ENCODE results near the gene MET. TPM values are rescaled to one million over a fixed set of nuclear protein-coding genes. Genes with fewer than 3 reads are reported as not detected.

The MET gene
- total and polyA plus RNA-seq, 2 of the 13 experiments (the other 11 are each of a cell fraction or from before 2014, with no cell fraction given): 21.8 to 31.5 TPM

DNA sequence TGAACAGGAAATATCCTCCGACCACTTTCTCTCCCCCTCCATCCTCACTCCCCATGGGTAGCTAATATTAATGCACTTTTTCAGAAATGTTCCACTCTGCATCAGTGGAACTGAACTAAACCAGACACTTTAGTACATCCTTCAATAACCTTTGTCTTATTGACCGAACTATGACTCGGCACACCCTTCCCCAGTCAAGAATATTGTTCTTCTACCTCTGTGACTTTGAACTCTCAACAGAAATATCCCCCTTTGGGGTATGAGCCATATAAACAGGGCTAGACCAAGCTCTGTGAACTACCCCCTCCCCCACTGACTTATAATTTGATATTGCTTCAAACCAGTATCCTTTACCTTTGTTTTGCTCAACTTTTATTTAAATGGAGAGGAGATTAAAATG lies 132.5 kb downstream of the MET start:
- peak overlapping the region; percentile 75 for H3K27ac ChIP-seq (ENCODE audit: extremely low read length, insufficient read depth, low read length)
- TF ChIP-seq ZNF776 (CRISPR knock-in tag; IDR thresholded peaks at IDR 0.05) (no peak), HNF4A (CRISPR knock-in tag; IDR thresholded peaks at IDR 0.05) (peak; percentile 43; the same call in 1 of the 2 replicates), RXRB (CRISPR knock-in tag; IDR thresholded peaks at IDR 0.05; ENCODE audit: borderline replicate concordance) (peak; percentile 21; the same call in 1 of the 2 replicates), ZNF468 (CRISPR knock-in tag; IDR thresholded peaks at IDR 0.05) (no peak), HMG20B (CRISPR knock-in tag; conservative IDR thresholded peaks at IDR 0.05) (no peak), PPARG (CRISPR knock-in tag; conservative IDR thresholded peaks at IDR 0.05) (peak; percentile 55), KMT2B (CRISPR knock-in tag; IDR thresholded peaks at IDR 0.05) (no peak), ZEB1 (IDR thresholded peaks at IDR 0.05; ENCODE audit: insufficient replicate concordance, low read depth) (no peak), SALL1 (CRISPR knock-in tag; IDR thresholded peaks at IDR 0.05) (no peak), ZBTB42 (CRISPR knock-in tag; IDR thresholded peaks at IDR 0.05) (no peak), ZNF33A (CRISPR knock-in tag; IDR thresholded peaks at IDR 0.05; ENCODE audit: borderline replicate concordance) (no peak), ATF1 (CRISPR knock-in tag; IDR thresholded peaks at IDR 0.05) (no peak), ZNF317 (CRISPR knock-in tag; IDR thresholded peaks at IDR 0.05) (no peak), HOXD1 (CRISPR knock-in tag; IDR thresholded peaks at IDR 0.05) (no peak), ZFP36L2 (CRISPR knock-in tag; IDR thresholded peaks at IDR 0.05) (no peak)
- TF ChIP-seq, protein P1, sequence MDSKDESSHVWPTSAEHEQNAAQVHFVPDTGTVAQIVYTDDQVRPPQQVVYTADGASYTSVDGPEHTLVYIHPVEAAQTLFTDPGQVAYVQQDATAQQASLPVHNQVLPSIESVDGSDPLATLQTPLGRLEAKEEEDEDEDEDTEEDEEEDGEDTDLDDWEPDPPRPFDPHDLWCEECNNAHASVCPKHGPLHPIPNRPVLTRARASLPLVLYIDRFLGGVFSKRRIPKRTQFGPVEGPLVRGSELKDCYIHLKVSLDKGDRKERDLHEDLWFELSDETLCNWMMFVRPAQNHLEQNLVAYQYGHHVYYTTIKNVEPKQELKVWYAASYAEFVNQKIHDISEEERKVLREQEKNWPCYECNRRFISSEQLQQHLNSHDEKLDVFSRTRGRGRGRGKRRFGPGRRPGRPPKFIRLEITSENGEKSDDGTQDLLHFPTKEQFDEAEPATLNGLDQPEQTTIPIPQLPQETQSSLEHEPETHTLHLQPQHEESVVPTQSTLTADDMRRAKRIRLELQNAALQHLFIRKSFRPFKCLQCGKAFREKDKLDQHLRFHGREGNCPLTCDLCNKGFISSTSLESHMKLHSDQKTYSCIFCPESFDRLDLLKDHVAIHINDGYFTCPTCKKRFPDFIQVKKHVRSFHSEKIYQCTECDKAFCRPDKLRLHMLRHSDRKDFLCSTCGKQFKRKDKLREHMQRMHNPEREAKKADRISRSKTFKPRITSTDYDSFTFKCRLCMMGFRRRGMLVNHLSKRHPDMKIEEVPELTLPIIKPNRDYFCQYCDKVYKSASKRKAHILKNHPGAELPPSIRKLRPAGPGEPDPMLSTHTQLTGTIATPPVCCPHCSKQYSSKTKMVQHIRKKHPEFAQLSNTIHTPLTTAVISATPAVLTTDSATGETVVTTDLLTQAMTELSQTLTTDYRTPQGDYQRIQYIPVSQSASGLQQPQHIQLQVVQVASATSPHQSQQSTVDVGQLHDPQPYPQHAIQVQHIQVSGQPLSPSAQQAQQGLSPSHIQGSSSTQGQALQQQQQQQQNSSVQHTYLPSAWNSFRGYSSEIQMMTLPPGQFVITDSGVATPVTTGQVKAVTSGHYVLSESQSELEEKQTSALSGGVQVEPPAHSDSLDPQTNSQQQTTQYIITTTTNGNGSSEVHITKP (CRISPR knock-in tag; IDR thresholded peaks at IDR 0.05; ENCODE audit: low read depth): no peak
- TF ChIP-seq, protein P2, sequence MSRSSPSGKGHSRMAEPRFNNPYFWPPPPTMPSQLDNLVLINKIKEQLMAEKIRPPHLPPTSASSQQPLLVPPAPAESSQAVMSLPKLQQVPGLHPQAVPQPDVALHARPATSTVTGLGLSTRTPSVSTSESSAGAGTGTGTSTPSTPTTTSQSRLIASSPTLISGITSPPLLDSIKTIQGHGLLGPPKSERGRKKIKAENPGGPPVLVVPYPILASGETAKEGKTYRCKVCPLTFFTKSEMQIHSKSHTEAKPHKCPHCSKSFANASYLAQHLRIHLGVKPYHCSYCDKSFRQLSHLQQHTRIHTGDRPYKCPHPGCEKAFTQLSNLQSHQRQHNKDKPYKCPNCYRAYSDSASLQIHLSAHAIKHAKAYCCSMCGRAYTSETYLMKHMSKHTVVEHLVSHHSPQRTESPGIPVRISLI (CRISPR knock-in tag; IDR thresholded peaks at IDR 0.05; ENCODE audit: borderline replicate concordance): no peak
- TF ChIP-seq, protein P3, sequence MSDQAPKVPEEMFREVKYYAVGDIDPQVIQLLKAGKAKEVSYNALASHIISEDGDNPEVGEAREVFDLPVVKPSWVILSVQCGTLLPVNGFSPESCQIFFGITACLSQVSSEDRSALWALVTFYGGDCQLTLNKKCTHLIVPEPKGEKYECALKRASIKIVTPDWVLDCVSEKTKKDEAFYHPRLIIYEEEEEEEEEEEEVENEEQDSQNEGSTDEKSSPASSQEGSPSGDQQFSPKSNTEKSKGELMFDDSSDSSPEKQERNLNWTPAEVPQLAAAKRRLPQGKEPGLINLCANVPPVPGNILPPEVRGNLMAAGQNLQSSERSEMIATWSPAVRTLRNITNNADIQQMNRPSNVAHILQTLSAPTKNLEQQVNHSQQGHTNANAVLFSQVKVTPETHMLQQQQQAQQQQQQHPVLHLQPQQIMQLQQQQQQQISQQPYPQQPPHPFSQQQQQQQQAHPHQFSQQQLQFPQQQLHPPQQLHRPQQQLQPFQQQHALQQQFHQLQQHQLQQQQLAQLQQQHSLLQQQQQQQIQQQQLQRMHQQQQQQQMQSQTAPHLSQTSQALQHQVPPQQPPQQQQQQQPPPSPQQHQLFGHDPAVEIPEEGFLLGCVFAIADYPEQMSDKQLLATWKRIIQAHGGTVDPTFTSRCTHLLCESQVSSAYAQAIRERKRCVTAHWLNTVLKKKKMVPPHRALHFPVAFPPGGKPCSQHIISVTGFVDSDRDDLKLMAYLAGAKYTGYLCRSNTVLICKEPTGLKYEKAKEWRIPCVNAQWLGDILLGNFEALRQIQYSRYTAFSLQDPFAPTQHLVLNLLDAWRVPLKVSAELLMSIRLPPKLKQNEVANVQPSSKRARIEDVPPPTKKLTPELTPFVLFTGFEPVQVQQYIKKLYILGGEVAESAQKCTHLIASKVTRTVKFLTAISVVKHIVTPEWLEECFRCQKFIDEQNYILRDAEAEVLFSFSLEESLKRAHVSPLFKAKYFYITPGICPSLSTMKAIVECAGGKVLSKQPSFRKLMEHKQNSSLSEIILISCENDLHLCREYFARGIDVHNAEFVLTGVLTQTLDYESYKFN (CRISPR knock-in tag; conservative IDR thresholded peaks at IDR 0.05): peak; percentile 9; the same call in 1 of the 2 replicates

More for the DNA sequence above, 132.5 kb downstream of the MET start:
- H3K9ac ChIP-seq (ENCODE audit: insufficient read depth, low read depth, low read length): no peak overlapping the region
- CTCF ChIA-PET (ENCODE audit: low intra/inter-chr PET ratio, low total read pairs): no interaction called here
- DNase-seq (ENCODE audit: low spot score) (peak; percentile 38), FAIRE-seq (no peak), ATAC-seq (no peak)
- H3K4me3 ChIP-seq (replicated peaks in 1 of 3; ENCODE audit: insufficient read depth in 1 of 3, low read depth in 2 of 3, low read length in 3 of 3): no peak overlapping the region
- peaks cover 94% of the 10 kb centered on the region for H3K4me1 ChIP-seq (ENCODE audit: insufficient read depth, low read length)
- 51% methylated on average over 3 of the region's 3 CpGs for WGBS (ENCODE audit: low lambda C conversion rate)
- no peaks in the 10 kb centered on the region for H3K36me3 ChIP-seq (replicated peaks in 1 of 2; ENCODE audit: control insufficient read depth in 1 of 2, insufficient read depth in 2 of 2, low read length in 2 of 2)
- H3K9me3 ChIP-seq (ENCODE audit: low read length): no peaks in the 10 kb centered on the region
- no peak overlapping the region for H2AFZ ChIP-seq (ENCODE audit: low read length)
- in situ Hi-C loops (cut with HindIII; ENCODE audit: extremely low pct_ligation_motif_present, low pct_unique_long_range_greater_than_20kb): loop anchor here (25.0 kb wide), 1 partner anchor 642 kb away; no protein-coding TSS in a partner anchor
- no peaks in the 10 kb centered on the region for H3K79me2 ChIP-seq (ENCODE audit: insufficient read depth, low read length)
- H3K4me2 ChIP-seq (ENCODE audit: low read depth, low read length): no peak overlapping the region
- intact Hi-C loops (cut with micrococcal nuclease; ENCODE audit: unreplicated experiment): loop anchor here (5.0 to 10.0 kb wide), 2 partner anchors 117 to 280 kb away; partner anchors contain the start of gene CAV1
- H4K20me1 ChIP-seq (ENCODE audit: insufficient read depth, low read length): no peaks in the 10 kb centered on the region
- no TSS peak for BruUV-seq (replicated peaks)
- POLR2A ChIA-PET: interaction anchor here (1.1 kb wide), 1 partner anchor 213 kb away, joined by 3 read pairs; no protein-coding TSS in a partner anchor
- H3K27me3 ChIP-seq (ENCODE audit: control insufficient read depth in 1 of 2, insufficient read depth in 2 of 2, low read length in 2 of 2): no peaks in the 10 kb centered on the region

Measured in HepG2 (cell line).